ENCODE results near the gene CIROP.

Gene CIROP

DNA sequence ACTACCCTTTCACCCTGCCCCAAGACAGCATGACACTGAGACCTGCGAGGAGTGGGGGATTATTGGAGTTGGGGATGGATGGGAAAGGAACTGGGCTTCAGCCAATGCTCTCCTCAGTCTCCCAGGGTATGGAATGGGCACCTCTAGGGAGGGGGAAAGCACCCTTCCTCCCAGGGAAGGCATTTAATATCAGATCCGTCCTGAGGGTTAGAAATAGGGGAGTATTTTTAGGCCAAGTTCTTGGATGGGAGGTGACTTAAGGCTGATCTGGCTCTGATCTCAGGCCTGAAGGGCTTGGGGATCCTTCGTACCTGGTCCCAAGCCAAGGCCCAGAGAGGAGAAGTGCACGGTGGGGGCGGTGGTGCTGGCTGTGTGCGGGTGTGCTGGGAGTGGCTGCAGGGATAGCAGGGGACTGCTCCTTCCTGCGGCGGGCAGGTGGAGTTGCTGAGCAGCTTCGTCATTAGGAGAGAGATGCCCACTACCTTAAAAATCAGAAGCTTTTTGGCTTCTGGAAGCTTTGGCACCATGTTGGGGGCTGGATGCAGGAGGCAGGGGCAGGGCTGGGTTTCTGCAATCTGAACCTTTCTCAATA is 21.2 kb upstream of the CIROP start:
- no peaks in the 10 kb centered on the region for H4K20me1 ChIP-seq (ENCODE audit: low read depth, low read length)
- H3K79me2 ChIP-seq (ENCODE audit: insufficient read depth, low read length): no peaks in the 10 kb centered on the region
- H2AFZ ChIP-seq (ENCODE audit: low read depth, low read length, severe bottlenecking): no peak overlapping the region
- no peak overlapping the region for H3K4me3 ChIP-seq (ENCODE audit: insufficient read depth, low read length, poor library complexity, severe bottlenecking)
- no peaks in the 10 kb centered on the region for H3F3A ChIP-seq (ENCODE audit: insufficient read depth)
- no peak overlapping the region for H3K4me2 ChIP-seq (ENCODE audit: low read depth, low read length, poor library complexity, severe bottlenecking)
- H3K27me3 ChIP-seq (ENCODE audit: low read length): no peaks in the 10 kb centered on the region
- H3K9ac ChIP-seq (ENCODE audit: low read length): no peak overlapping the region
- no peaks in the 10 kb centered on the region for H3K36me3 ChIP-seq (ENCODE audit: low read length)
- no peaks in the 10 kb centered on the region for H3K9me2 ChIP-seq (replicated peaks; ENCODE audit: insufficient read depth, low read length)
- TF ChIP-seq, protein P1, sequence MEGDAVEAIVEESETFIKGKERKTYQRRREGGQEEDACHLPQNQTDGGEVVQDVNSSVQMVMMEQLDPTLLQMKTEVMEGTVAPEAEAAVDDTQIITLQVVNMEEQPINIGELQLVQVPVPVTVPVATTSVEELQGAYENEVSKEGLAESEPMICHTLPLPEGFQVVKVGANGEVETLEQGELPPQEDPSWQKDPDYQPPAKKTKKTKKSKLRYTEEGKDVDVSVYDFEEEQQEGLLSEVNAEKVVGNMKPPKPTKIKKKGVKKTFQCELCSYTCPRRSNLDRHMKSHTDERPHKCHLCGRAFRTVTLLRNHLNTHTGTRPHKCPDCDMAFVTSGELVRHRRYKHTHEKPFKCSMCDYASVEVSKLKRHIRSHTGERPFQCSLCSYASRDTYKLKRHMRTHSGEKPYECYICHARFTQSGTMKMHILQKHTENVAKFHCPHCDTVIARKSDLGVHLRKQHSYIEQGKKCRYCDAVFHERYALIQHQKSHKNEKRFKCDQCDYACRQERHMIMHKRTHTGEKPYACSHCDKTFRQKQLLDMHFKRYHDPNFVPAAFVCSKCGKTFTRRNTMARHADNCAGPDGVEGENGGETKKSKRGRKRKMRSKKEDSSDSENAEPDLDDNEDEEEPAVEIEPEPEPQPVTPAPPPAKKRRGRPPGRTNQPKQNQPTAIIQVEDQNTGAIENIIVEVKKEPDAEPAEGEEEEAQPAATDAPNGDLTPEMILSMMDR (IDR thresholded peaks at IDR 0.05; ENCODE audit: insufficient read depth, low read length, poor library complexity, severe bottlenecking): no peak
- no peak for TF ChIP-seq EZH2phosphoT487 (conservative IDR thresholded peaks at IDR 0.05; ENCODE audit: low read length)
- no peaks in the 10 kb centered on the region for H3K9me3 ChIP-seq (ENCODE audit: insufficient read depth, low read length)
- H3K27ac ChIP-seq (ENCODE audit: low read depth, low read length): no peak overlapping the region

DNA sequence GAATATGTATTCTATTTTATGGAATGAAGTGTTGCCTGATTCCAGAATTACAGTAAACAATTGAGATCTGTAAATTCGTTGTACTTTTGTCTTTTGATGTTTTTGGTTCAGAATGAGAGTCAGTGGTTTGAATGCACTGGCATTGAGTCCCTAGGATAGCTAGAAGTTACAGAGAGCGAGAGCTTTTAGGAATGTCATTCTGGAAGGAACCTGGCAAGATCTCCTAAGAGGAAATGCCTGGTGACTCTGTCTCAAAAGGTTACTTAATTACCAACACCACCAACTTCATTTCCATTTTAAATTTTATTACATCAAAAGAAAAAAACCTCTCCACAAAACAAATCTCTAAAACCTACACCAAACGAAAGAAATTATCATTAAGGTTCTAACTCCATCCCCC is 20.2 kb upstream of the CIROP start:
- Histone ChIP-seq H3K79me2 (ENCODE audit: insufficient read depth, low read length) (no peaks in the 10 kb centered on the region), H3K27ac (ENCODE audit: low read depth, low read length) (no peak overlapping the region), H3K9me2 (replicated peaks; ENCODE audit: insufficient read depth, low read length) (no peaks in the 10 kb centered on the region), H4K20me1 (ENCODE audit: low read depth, low read length) (no peaks in the 10 kb centered on the region), H3K27me3 (ENCODE audit: low read length) (no peaks in the 10 kb centered on the region), H3K4me2 (ENCODE audit: low read depth, low read length, poor library complexity, severe bottlenecking) (no peak overlapping the region), H3K4me3 (ENCODE audit: insufficient read depth, low read length, poor library complexity, severe bottlenecking) (no peak overlapping the region), H2AFZ (ENCODE audit: low read depth, low read length, severe bottlenecking) (no peak overlapping the region), H3F3A (ENCODE audit: insufficient read depth) (no peaks in the 10 kb centered on the region), H3K36me3 (ENCODE audit: low read length) (no peaks in the 10 kb centered on the region), H3K9me3 (ENCODE audit: insufficient read depth, low read length) (no peaks in the 10 kb centered on the region), H3K9ac (ENCODE audit: low read length) (no peak overlapping the region)
- TF ChIP-seq, protein P1 (IDR thresholded peaks at IDR 0.05; ENCODE audit: insufficient read depth, low read length, poor library complexity, severe bottlenecking): no peak
- no peak for TF ChIP-seq EZH2phosphoT487 (conservative IDR thresholded peaks at IDR 0.05; ENCODE audit: low read length)

DNA sequence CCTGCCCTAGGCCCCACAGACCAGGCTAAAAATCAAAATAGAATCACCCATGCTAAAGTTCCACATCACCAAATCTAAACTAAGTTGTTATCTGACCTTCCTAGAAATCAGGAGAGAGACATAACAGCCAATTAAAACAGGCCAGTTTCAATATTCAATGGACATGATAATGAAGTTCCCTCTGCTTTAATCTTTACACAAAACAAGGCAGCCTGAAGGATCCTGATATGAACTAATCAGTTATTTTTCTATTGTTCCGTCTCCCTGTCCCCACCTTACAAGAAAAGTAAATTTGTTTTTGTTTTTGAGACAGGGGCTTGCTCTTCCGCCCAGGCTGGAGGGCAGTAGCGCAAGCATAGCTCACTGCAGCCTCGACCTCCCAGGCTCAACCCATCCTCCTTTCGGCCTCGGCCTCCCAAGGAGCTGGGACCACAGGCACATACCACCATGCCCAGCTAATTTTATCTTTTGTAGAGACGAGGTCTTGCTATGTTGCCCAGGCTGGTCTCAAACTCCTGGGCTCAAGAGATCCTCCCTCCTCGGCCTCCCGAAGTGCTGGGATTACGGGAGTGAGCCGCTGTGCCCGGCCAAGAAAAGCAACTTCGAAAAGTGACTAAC is 19.7 kb upstream of the CIROP start:
- H3K27me3 ChIP-seq (ENCODE audit: low read length): no peaks in the 10 kb centered on the region
- H3K9me3 ChIP-seq (ENCODE audit: insufficient read depth, low read length): no peaks in the 10 kb centered on the region
- H3K4me3 ChIP-seq (ENCODE audit: insufficient read depth, low read length, poor library complexity, severe bottlenecking): no peak overlapping the region
- no peaks in the 10 kb centered on the region for H3K36me3 ChIP-seq (ENCODE audit: low read length)
- H3K27ac ChIP-seq (ENCODE audit: low read depth, low read length): no peak overlapping the region
- H4K20me1 ChIP-seq (ENCODE audit: low read depth, low read length): no peaks in the 10 kb centered on the region
- H3K4me2 ChIP-seq (ENCODE audit: low read depth, low read length, poor library complexity, severe bottlenecking): no peak overlapping the region
- no peak for TF ChIP-seq EZH2phosphoT487 (conservative IDR thresholded peaks at IDR 0.05; ENCODE audit: low read length)
- TF ChIP-seq, protein P1 (IDR thresholded peaks at IDR 0.05; ENCODE audit: insufficient read depth, low read length, poor library complexity, severe bottlenecking): no peak
- no peaks in the 10 kb centered on the region for H3K9me2 ChIP-seq (replicated peaks; ENCODE audit: insufficient read depth, low read length)
- H3K9ac ChIP-seq (ENCODE audit: low read length): no peak overlapping the region
- no peak overlapping the region for H2AFZ ChIP-seq (ENCODE audit: low read depth, low read length, severe bottlenecking)
- no peaks in the 10 kb centered on the region for H3K79me2 ChIP-seq (ENCODE audit: insufficient read depth, low read length)
- no peaks in the 10 kb centered on the region for H3F3A ChIP-seq (ENCODE audit: insufficient read depth)

Measured in SU-DHL-6 (cell line).